BE2C (cell line): ENCODE results near the gene RGS5.

Source experiments
- DNase-seq: peaks from one replicate; pipeline ENCODE4 v3.0.0-alpha.2; 2020
- H3K27me3 ChIP-seq: fragments of 250-450 bp; sonication (Bioruptor Pico); 2 replicates; pipeline ENCODE4 v1.5.1; 2020; ENCODE audit warnings: mild to moderate bottlenecking
- H3K36me3 ChIP-seq: fragments of 250-450 bp; sonication (Bioruptor Pico); 2 replicates; pipeline ENCODE4 v1.5.1; 2020; ENCODE audit warnings: mild to moderate bottlenecking
- H3K4me1 ChIP-seq: fragments of 250-450 bp; sonication (Bioruptor Pico); 2 replicates; pipeline ENCODE4 v1.5.1; 2020
- H3K4me3 ChIP-seq: 2 replicates; pipeline ENCODE4 v1.5.1; 2011; ENCODE audit warnings: low read depth, low read length
- H3K9me3 ChIP-seq: fragments of 250-450 bp; sonication (Bioruptor Pico); 2 replicates; pipeline ENCODE4 v1.5.1; 2020
- TF ChIP-seq, protein P1 (sequence below): IDR thresholded peaks from 2 replicates; pipeline ENCODE4 v1.5.1; 2012; ENCODE audit warnings: mild to moderate bottlenecking, low read depth, low read length

Gene RGS5

DNA sequence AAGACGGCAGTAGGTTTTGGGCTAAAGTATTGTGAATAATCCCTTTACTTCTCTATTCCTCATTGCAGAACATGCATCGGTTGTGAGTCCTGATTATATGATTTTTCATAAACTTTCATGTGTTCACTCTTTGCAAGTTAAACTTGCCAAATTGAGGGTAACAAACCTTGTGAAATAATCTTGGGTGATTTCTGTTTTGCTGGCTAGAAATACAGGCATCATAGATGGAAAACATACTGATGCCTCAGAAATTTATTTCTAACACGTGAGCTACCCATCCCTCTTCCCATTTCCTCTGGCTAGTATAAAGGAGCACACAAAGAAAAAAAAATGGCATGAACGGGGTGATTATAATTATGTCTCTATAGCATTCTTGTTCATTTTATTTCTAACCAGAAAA is 39.6 kb downstream of the RGS5 start:
- Histone ChIP-seq H3K27me3 (no peaks in the 10 kb centered on the region), H3K9me3 (no peaks in the 10 kb centered on the region), H3K4me1 (peaks cover 36% of the 10 kb centered on the region), H3K36me3 (peaks cover 100% of the 10 kb centered on the region), H3K4me3 (no peak overlapping the region)
- TF ChIP-seq, protein P1, sequence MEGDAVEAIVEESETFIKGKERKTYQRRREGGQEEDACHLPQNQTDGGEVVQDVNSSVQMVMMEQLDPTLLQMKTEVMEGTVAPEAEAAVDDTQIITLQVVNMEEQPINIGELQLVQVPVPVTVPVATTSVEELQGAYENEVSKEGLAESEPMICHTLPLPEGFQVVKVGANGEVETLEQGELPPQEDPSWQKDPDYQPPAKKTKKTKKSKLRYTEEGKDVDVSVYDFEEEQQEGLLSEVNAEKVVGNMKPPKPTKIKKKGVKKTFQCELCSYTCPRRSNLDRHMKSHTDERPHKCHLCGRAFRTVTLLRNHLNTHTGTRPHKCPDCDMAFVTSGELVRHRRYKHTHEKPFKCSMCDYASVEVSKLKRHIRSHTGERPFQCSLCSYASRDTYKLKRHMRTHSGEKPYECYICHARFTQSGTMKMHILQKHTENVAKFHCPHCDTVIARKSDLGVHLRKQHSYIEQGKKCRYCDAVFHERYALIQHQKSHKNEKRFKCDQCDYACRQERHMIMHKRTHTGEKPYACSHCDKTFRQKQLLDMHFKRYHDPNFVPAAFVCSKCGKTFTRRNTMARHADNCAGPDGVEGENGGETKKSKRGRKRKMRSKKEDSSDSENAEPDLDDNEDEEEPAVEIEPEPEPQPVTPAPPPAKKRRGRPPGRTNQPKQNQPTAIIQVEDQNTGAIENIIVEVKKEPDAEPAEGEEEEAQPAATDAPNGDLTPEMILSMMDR = no peak
- DNase-seq = no peak

DNA sequence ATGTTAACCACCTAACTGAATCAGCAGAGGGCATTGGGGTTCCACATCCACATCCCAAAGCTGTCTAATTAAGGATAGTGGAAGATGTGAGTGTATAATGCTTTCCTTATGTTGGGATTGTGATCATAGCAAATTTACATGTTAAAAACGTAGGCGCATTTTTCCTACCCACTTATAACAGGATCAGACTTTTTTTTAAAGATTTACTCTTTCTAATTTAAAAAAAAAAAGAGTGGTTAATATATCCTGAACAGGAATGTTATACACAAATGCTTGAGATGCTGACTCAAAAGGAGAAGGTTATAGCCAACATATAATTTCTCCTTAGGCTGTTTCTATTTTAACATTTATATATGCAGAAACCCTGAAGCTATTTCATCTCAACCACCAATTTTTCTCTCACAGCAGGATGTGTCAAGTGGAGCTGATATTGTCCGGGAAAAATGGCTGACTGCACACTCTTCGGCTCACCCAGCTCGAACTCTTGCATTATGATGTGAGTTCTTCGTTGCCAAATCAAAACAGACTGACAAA is 40.3 kb downstream of the RGS5 start:
- no peak for DNase-seq
- Histone ChIP-seq H3K4me1 (peaks cover 33% of the 10 kb centered on the region), H3K36me3 (peaks cover 100% of the 10 kb centered on the region), H3K9me3 (no peaks in the 10 kb centered on the region), H3K27me3 (no peaks in the 10 kb centered on the region), H3K4me3 (no peak overlapping the region)
- TF ChIP-seq, protein P1 = no peak

DNA sequence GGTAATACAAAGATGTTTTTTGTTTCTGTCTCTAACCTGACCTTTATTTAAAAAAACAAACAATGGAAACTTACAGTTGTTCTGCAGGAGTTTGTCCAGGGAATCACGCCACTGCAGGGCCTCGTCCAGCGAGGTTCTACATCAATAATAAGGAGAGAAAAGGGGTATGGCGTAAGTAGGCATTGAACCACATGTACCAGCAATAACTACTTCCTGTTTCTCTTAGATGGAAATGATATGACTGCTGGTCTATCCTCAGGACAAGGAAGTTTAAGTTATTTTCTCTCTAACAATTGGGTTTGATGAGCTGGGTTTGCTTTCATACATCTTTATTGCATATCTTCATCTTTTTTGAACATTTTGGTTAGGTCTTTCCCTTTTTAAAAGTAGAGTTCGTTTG is 40.9 kb downstream of the RGS5 start:
- Histone ChIP-seq H3K4me1 (peaks cover 28% of the 10 kb centered on the region), H3K9me3 (no peaks in the 10 kb centered on the region), H3K36me3 (peaks cover 100% of the 10 kb centered on the region), H3K27me3 (no peaks in the 10 kb centered on the region), H3K4me3 (no peak overlapping the region)
- no peak for DNase-seq
- TF ChIP-seq, protein P1 = no peak

DNA sequence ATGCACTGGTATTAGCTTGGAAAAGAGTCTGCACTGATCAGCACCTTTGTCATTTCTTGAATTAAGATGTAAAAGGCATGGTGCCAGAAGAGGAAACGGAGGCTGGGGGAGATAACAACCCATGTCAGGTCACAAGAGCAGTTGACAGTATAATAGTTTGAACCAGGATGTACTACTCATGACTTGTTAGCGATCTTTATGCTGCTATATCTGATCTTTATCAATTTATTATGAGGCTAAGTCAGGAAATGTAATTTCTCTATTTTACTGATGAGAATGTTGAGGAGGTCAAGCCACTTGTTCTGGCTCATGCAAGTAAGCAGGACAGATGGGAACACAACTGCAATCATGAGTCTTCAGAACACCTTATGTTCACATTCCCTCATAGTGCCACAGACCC is 41.4 kb downstream of the RGS5 start:
- no peak overlapping the region for H3K4me3 ChIP-seq
- no peak for DNase-seq
- H3K27me3 ChIP-seq = no peaks in the 10 kb centered on the region
- TF ChIP-seq, protein P1 = no peak
- H3K36me3 ChIP-seq = peaks cover 100% of the 10 kb centered on the region
- no peaks in the 10 kb centered on the region for H3K9me3 ChIP-seq
- peaks cover 28% of the 10 kb centered on the region for H3K4me1 ChIP-seq

DNA sequence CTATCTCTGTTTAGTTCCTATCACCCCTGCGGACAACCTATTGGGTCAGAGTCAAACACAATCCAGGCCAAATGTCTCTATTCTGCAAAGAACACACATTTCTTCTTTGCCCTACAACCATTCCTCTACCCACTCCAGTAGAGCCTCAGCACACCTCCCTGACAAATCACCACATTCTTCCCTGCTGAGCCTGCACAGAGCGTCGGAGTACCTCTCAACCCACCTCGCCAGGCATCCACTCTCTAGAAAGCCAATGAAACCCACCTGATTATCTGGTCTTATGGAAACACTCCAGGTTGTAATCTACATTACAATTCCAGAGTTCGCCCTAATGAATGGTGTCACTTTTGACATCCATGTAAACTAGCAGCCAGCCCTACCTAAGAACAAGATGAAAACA is 47.1 kb downstream of the RGS5 start:
- Histone ChIP-seq H3K4me3 (no peak overlapping the region), H3K4me1 (peaks cover 15% of the 10 kb centered on the region), H3K36me3 (peaks cover 95% of the 10 kb centered on the region), H3K9me3 (no peaks in the 10 kb centered on the region), H3K27me3 (no peaks in the 10 kb centered on the region)
- TF ChIP-seq, protein P1 = no peak
- no peak for DNase-seq

DNA sequence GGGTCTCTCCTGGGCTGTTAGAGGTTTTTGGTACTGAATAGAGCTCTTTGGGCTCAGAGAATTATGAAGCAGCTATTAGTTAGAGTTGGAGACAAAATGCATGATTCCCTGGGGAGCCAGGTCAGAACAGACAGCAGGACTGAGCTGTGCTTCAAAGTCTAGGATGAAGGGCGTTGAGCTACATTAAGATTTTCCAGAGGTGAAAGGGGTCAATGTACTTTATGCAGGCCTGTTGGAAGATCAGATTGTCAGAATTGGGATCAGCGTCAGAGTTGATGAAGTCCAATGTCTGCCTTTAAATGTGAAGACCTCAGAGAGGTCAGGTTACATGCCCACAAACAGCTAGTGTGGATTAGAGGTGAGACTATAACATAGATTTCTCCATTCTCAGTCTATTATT is 53.8 kb downstream of the RGS5 start:
- H3K4me1 ChIP-seq = peaks cover 65% of the 10 kb centered on the region
- no peaks in the 10 kb centered on the region for H3K9me3 ChIP-seq
- H3K4me3 ChIP-seq = no peak overlapping the region
- TF ChIP-seq, protein P1 = no peak
- H3K36me3 ChIP-seq = peaks cover 96% of the 10 kb centered on the region
- no peaks in the 10 kb centered on the region for H3K27me3 ChIP-seq
- no peak for DNase-seq
